Coronary artery (tissue), 2 donors: ENCODE measurements around the gene FGF3.
"Not testable (repeated sequence)": the region's sequence is repeated elsewhere in the genome, so short reads cannot be mapped to it uniquely, and the experiment has no call there.

Source experiments
- DNase-seq: peaks from one replicate; pipeline ENCODE4 v3.0.0-alpha.2; 2017; ENCODE audit warnings: low spot score
- H3K27ac ChIP-seq, 2 donors: fragments of 200-600 bp; sonication (generic); one replicate each; pipeline ENCODE4 v1.5.1; 2016 to 2019
- H3K4me3 ChIP-seq: fragments of 200-600 bp; sonication (generic); 2 replicates; pipeline ENCODE4 v1.5.1; 2016; ENCODE audit warnings: mild to moderate bottlenecking, moderate library complexity
- TF ChIP-seq, protein P1 (sequence below): fragments of 200-600 bp; sonication (generic); IDR thresholded peaks from one replicate; pipeline ENCODE4 v1.5.1; 2019; ENCODE audit warnings: antibody characterized with exemption

Gene FGF3

GRCh38 chr11:69771466-69771865 is 47.8 kb downstream of the FGF3 start:
- DNase-seq, result no peak
- TF ChIP-seq, protein P1, sequence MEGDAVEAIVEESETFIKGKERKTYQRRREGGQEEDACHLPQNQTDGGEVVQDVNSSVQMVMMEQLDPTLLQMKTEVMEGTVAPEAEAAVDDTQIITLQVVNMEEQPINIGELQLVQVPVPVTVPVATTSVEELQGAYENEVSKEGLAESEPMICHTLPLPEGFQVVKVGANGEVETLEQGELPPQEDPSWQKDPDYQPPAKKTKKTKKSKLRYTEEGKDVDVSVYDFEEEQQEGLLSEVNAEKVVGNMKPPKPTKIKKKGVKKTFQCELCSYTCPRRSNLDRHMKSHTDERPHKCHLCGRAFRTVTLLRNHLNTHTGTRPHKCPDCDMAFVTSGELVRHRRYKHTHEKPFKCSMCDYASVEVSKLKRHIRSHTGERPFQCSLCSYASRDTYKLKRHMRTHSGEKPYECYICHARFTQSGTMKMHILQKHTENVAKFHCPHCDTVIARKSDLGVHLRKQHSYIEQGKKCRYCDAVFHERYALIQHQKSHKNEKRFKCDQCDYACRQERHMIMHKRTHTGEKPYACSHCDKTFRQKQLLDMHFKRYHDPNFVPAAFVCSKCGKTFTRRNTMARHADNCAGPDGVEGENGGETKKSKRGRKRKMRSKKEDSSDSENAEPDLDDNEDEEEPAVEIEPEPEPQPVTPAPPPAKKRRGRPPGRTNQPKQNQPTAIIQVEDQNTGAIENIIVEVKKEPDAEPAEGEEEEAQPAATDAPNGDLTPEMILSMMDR, result no peak
- Histone ChIP-seq H3K27ac (no peak overlapping the region), H3K4me3 (no peak overlapping the region)

- DNase-seq, result no peak
- Histone ChIP-seq H3K27ac (no peak overlapping the region), H3K4me3 (no peak overlapping the region)
- TF ChIP-seq, protein P1, result no peak
Measured at GRCh38 chr11:69770540-69770939, 48.7 kb downstream of the FGF3 start.

DNA sequence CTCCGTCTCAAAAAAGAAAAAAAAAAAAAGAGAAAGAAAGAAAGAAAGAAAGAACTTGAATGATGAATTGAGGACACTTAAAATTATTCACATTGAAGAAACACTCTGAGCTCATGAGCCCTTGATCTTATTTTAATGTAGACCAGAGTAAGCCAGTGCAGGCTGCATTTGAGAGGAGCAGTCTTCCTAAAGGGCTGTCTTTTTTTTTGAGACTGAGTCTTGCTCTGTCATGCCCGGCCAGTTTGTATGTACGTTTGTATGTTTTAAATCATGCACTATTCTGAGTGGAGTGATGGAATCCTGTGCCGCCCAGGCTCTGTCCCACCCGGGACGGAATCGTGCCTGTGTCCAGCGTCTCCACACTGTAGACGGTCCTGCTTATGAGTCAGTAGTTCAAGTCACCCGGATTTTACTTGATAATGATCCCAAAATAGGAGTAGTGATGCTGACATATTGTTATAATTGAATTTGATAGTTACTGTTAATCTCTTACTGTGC is 53.7 kb downstream of the FGF3 start:
- Histone ChIP-seq H3K27ac (no peak overlapping the region), H3K4me3 (no peak overlapping the region)
- DNase-seq, result no peak
- TF ChIP-seq, protein P1, result no peak

DNA sequence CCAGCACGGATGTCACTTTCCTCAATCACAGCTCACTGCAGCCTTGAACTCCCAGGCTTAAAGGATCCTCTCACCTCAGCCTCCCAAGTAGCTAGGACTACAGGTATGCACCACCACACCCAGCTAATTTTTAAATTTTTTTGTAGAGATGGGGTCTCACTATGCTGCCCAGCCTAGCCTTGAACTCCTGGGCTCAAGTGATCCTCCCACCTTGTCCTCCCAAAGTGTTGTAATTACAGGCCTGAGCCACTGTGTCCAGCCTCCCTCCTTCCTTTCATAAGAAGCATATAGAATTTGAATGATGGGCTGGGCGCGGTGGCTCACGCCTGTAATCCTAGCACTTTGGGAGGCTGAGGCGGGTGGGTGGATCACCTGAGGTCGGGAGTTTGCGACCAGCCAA is 54.3 kb downstream of the FGF3 start:
- DNase-seq, H3K27ac ChIP-seq, H3K4me3 ChIP-seq: not testable (repeated sequence)

GRCh38 chr11:69760319-69760718 is 58.9 kb downstream of the FGF3 start:
- no peak overlapping the region for H3K27ac ChIP-seq
- no peak for DNase-seq

More at GRCh38 chr11:69760319-69760718, 58.9 kb downstream of the FGF3 start:
- TF ChIP-seq, protein P1, result no peak
- no peak overlapping the region for H3K4me3 ChIP-seq
